Measurements from ENCODE around the gene C14orf132.

- TF ChIP-seq TOX (CRISPR knock-in tag; IDR thresholded peaks at IDR 0.05; ENCODE audit: borderline replicate concordance) (no peak), PATZ1 (CRISPR knock-in tag; IDR thresholded peaks at IDR 0.05; ENCODE audit: borderline replicate concordance) (no peak), ZNF565 (CRISPR knock-in tag; conservative IDR thresholded peaks at IDR 0.05; ENCODE audit: low read depth) (no peak), TCF4 (CRISPR knock-in tag; IDR thresholded peaks at IDR 0.05; ENCODE audit: borderline replicate concordance) (no peak), ZC3H10 (CRISPR knock-in tag; IDR thresholded peaks at IDR 0.05) (no peak), ZFP3 (CRISPR knock-in tag; IDR thresholded peaks at IDR 0.05) (no peak), ISL1 (CRISPR knock-in tag; IDR thresholded peaks at IDR 0.05) (no peak), BACH2 (CRISPR knock-in tag; IDR thresholded peaks at IDR 0.05; ENCODE audit: borderline replicate concordance) (no peak), ZFP30 (CRISPR knock-in tag; IDR thresholded peaks at IDR 0.05) (no peak), CSRNP3 (CRISPR knock-in tag; IDR thresholded peaks at IDR 0.05) (no peak), ARNTL (CRISPR knock-in tag; IDR thresholded peaks at IDR 0.05; ENCODE audit: borderline replicate concordance, low read depth) (no peak), RARB (CRISPR knock-in tag; IDR thresholded peaks at IDR 0.05) (no peak)
Observed at GRCh38 chr14:96062010-96062409, 22.8 kb downstream of the C14orf132 start.

All from SK-N-SH treated with all-trans-retinoic acid at 6 μM for 48 hours (cell line).